Astrocyte (in vitro differentiated cells and primary cell): ENCODE results near the gene PAF1.

Source experiments
- CTCF ChIP-seq: IDR thresholded peaks from 2 replicates; pipeline ENCODE4 v1.5.1; 2011; ENCODE audit warnings: low read depth, mild to moderate bottlenecking, inconsistent platforms, low read length, moderate library complexity; ENCODE audit not compliant: insufficient read depth
- EZH2 ChIP-seq: IDR thresholded peaks from 2 replicates; pipeline ENCODE4 v1.6.1; 2012; ENCODE audit warnings: mild to moderate bottlenecking, low read length, inconsistent platforms; ENCODE audit not compliant: insufficient read depth

- TF ChIP-seq CTCF: no peak
- TF ChIP-seq EZH2: no peak
These were observed 30.3 kb downstream of the PAF1 start for GRCh38 chr19:39360599-39360998.
